K562 (cell line): ENCODE results near the gene SLC24A3. TPM values are rescaled to one million over a fixed set of nuclear protein-coding genes. Genes with fewer than 3 reads are reported as not detected.

Experiments
- ATAC-seq: fragments of 200-7000 bp; cut with Tn5 transposase; 3 replicates; pipeline ENCODE4 v1.9.1; 2020; ENCODE audit warnings: moderate library complexity
- BruUV-seq: library from RNA; stranded (reverse); fragments of 400-500 nt; replicated peaks from 2 replicates; lab custom pipeline; 2021; lab: Mats Ljungman, UMichigan
- CTCF ChIA-PET: fragments of 300-600 bp; formaldehyde crosslinking; extraction: SDS; loops from one replicate; lab custom pipeline; 2021; ENCODE audit warnings: low intra/inter-chr PET ratio; lab: Yijun Ruan, JAX
- POLR2A ChIA-PET: fragments of 300-600, 350-650 bp; sonication (Branson Sonifier 250); formaldehyde crosslinking; extraction: SDS; loops from one replicate; lab custom pipeline; 2021; ENCODE audit warnings: antibody characterized with exemption, inconsistent platforms; lab: Yijun Ruan, JAX
- DNase-seq, 4 experiments: peaks; one replicate each; pipeline versions ENCODE4 v3.0.0 to v3.0.0-alpha.2; 2011 to 2018; ENCODE audit warnings: low spot score in 3 of 4, mixed read lengths in 3 of 4; ENCODE audit errors: extremely low read depth in 1 of 4
- FAIRE-seq: peaks from 2 replicates; lab custom pipeline; 2011; peaks lifted over from hg19 to GRCh38; lab: Jason Lieb, UNC
- H2AFZ ChIP-seq: 2 replicates; pipeline ENCODE4 v1.6.0; 2011; ENCODE audit warnings: low read depth, low read length, control low read depth, inconsistent platforms
- H3K27ac ChIP-seq: fragments of 200-600 bp; 3 replicates; pipeline ENCODE4 v1.8.0; 2011; ENCODE audit warnings: low read depth, mild to moderate bottlenecking, control low read depth, inconsistent platforms, low read length, moderate library complexity, mixed read lengths; ENCODE audit errors: extremely low read depth
- H3K27me3 ChIP-seq, 2 experiments: fragments of 300-600 bp in 1 of 2; 2 replicates in 1 of 2; 3 replicates in 1 of 2; pipeline versions ENCODE4 v1.6.0 to v1.8.0; 2011; ENCODE audit warnings: inconsistent platforms in 2 of 2, low read length in 2 of 2, mild to moderate bottlenecking in 1 of 2, mixed read lengths in 1 of 2, moderate library complexity in 1 of 2; ENCODE audit not compliant: control insufficient read depth in 2 of 2, insufficient read depth in 2 of 2
- H3K36me3 ChIP-seq: fragments of 300-600 bp; 3 replicates; pipeline ENCODE4 v1.8.0; 2011; ENCODE audit warnings: mild to moderate bottlenecking, low read length, inconsistent platforms; ENCODE audit not compliant: control insufficient read depth, insufficient read depth
- H3K4me1 ChIP-seq, 2 experiments: fragments of 200-600 bp in 1 of 2; replicated peaks in 1 of 2; 2 replicates in 1 of 2; 3 replicates in 1 of 2; pipeline versions ENCODE4 v1.5.1 to v1.8.0; 2011; ENCODE audit warnings: inconsistent platforms in 2 of 2, low read length in 2 of 2, mild to moderate bottlenecking in 1 of 2, mixed read lengths in 1 of 2, moderate library complexity in 1 of 2; ENCODE audit not compliant: control insufficient read depth in 2 of 2, insufficient read depth in 2 of 2
- H3K4me2 ChIP-seq: 2 replicates; pipeline ENCODE4 v1.6.1; 2011; ENCODE audit warnings: low read length, control low read depth, inconsistent platforms, mixed read lengths; ENCODE audit not compliant: insufficient read depth
- H3K4me3 ChIP-seq: fragments of 200-600 bp; sonication (generic), shearing (Covaris generic); 2 replicates; pipeline ENCODE4 v1.5.1; 2016; ENCODE audit warnings: control low read depth, inconsistent platforms
- H3K79me2 ChIP-seq: fragments of 200-600 bp; 3 replicates; pipeline ENCODE4 v1.8.0; 2011; ENCODE audit warnings: low read length, inconsistent platforms; ENCODE audit not compliant: control insufficient read depth, insufficient read depth
- H3K9ac ChIP-seq, 2 experiments: 2 replicates each; pipeline versions ENCODE4 v1.6.0 to v1.6.1; 2011; ENCODE audit warnings: low read depth in 2 of 2, low read length in 2 of 2, control low read depth in 1 of 2, inconsistent platforms in 1 of 2, mild to moderate bottlenecking in 1 of 2, mixed read lengths in 1 of 2; ENCODE audit not compliant: insufficient read depth in 1 of 2
- H3K9me1 ChIP-seq: one replicate; pipeline ENCODE4 v1.6.0; 2011; ENCODE audit warnings: inconsistent platforms, mild to moderate bottlenecking, low read length, moderate library complexity; ENCODE audit not compliant: control insufficient read depth, insufficient read depth
- H3K9me3 ChIP-seq: replicated peaks from 2 replicates; pipeline ENCODE4 v1.5.1; 2011; ENCODE audit warnings: low read depth, low read length, inconsistent platforms; ENCODE audit not compliant: control insufficient read depth, insufficient read depth
- H4K20me1 ChIP-seq: replicated peaks from 2 replicates; pipeline ENCODE4 v1.6.1; 2011; ENCODE audit warnings: low read length, inconsistent platforms, mixed read lengths; ENCODE audit not compliant: control insufficient read depth, insufficient read depth
- ATF1 ChIP-seq, 2 experiments: fragments of 450-650 bp in 1 of 2; IDR thresholded peaks; 2 replicates each; pipeline ENCODE4 v1.6.1; 2016; ENCODE audit warnings: missing compliant biosample characterization in 1 of 2, missing genetic modification characterization in 1 of 2
- ATF7 ChIP-seq: fragments of 450-650 bp; IDR thresholded peaks from 2 replicates; pipeline ENCODE4 v1.7.1; 2014; ENCODE audit warnings: mild to moderate bottlenecking, moderate library complexity
- HMG20B ChIP-seq: fragments of 250-450 bp; sonication (Bioruptor Pico); IDR thresholded peaks from 2 replicates; pipeline ENCODE4 v1.5.0; 2021; ENCODE audit warnings: mild to moderate bottlenecking
- HNRNPK ChIP-seq: fragments of 200-400 bp; formaldehyde crosslinking; IDR thresholded peaks from one replicate; pipeline ENCODE4 v1.6.1; 2018; ENCODE audit warnings: mild to moderate bottlenecking, low read depth, low read length; ENCODE audit not compliant: poor library complexity, severe bottlenecking
- JUND ChIP-seq, 2 experiments: IDR thresholded peaks; 2 replicates in 1 of 2; 3 replicates in 1 of 2; pipeline ENCODE4 v1.6.1; 2011; ENCODE audit warnings: borderline replicate concordance in 2 of 2, low read depth in 2 of 2, low read length in 2 of 2, improper control_type of control experiment in 1 of 2, missing biosample characterization in 1 of 2, missing genetic modification characterization in 1 of 2, missing genetic modification reagents in 1 of 2
- MYC ChIP-seq, 2 experiments: fragments of 250-450 bp in 1 of 2; sonication (Bioruptor Pico) in 1 of 2; IDR thresholded peaks; 2 replicates each; pipeline versions ENCODE4 v1.5.1 to v1.6.1; 2012 to 2021; ENCODE audit warnings: low read depth in 2 of 2, borderline replicate concordance in 1 of 2, improper control_type of control experiment in 1 of 2, low read length in 1 of 2, mild to moderate bottlenecking in 1 of 2, moderate library complexity in 1 of 2
- TCF15 ChIP-seq: fragments of 250-450 bp; sonication (Bioruptor Pico); IDR thresholded peaks from 2 replicates; pipeline ENCODE4 v1.8.0; 2022; ENCODE audit warnings: moderate library complexity, mild to moderate bottlenecking, inconsistent platforms
- TCF7 ChIP-seq: sonication (generic); IDR thresholded peaks from 2 replicates; pipeline ENCODE4 v1.6.1; 2016; ENCODE audit warnings: antibody characterized with exemption, borderline replicate concordance
- TRIM24 ChIP-seq, 2 experiments: fragments of 450-650 bp; IDR thresholded peaks; 2 replicates each; pipeline ENCODE4 v1.6.1; 2016
- ZBTB43 ChIP-seq: sonication (generic); formaldehyde crosslinking; IDR thresholded peaks from 2 replicates; pipeline ENCODE4 v1.8.0; 2023; ENCODE audit warnings: mild to moderate bottlenecking, missing genetic modification reagents
- ZNF197 ChIP-seq: fragments of 200-800 bp; sonication (Bioruptor generic); IDR thresholded peaks from 2 replicates; pipeline ENCODE4 v1.6.1; 2016; ENCODE audit warnings: low read depth, missing genetic modification characterization, missing compliant biosample characterization
- ZNF347 ChIP-seq: fragments of 450-650 bp; formaldehyde crosslinking; IDR thresholded peaks from 2 replicates; pipeline ENCODE4 v1.4.0; 2020; ENCODE audit warnings: low read depth, mild to moderate bottlenecking, moderate library complexity
- ZNF695 ChIP-seq: fragments of 450-650 bp; formaldehyde crosslinking; IDR thresholded peaks from 2 replicates; pipeline ENCODE4 v1.4.0; 2020; ENCODE audit warnings: mild to moderate bottlenecking, moderate library complexity
- ZSCAN32 ChIP-seq: fragments of 450-650 bp; formaldehyde crosslinking; IDR thresholded peaks from 2 replicates; pipeline ENCODE4 v1.4.0; 2020; ENCODE audit warnings: mild to moderate bottlenecking, moderate library complexity
- WGBS: fragments of 100-300 bp; shearing (Covaris generic); methylation state at CpG from one replicate; pipeline ENCODE4 v1.1.6; 2016; ENCODE audit warnings: low coverage, mixed read lengths; ENCODE audit not compliant: insufficient coverage; ENCODE audit errors: missing lambda C conversion rate; 5-methylcytosine and 5-hydroxymethylcytosine counted together
- in situ Hi-C: fragments of 300-500 bp; cut with MboI; formaldehyde crosslinking; loops from 4 replicates; pipeline ENCODE4 v1.15.0; 2018; ENCODE audit warnings: inconsistent platforms, mixed read lengths
- intact Hi-C: fragments of 100-400 bp; cut with micrococcal nuclease; formaldehyde crosslinking; loops from 2 replicates; pipeline ENCODE4 v1.14.2; 2022
- polyA plus RNA-seq, 8 experiments: library from polyadenylated mRNA; depleted of rRNA in 4 of 8; stranded (reverse) in 5 of 8; unstranded in 3 of 8; fragments of >200 nt; fragmentation: Nextera tagmentation in 2 of 8; fragmentation: Illumina TruSeq in 1 of 8; extraction: Ambion mirVana in 2 of 8; extraction: Trizol in 1 of 8; gene quantifications; 2 replicates each; pipeline versions ENCODE4 v1.2.1 to v1.2.3, GENCODE V29; 2011 to 2014; ENCODE audit warnings: inconsistent platforms in 1 of 8, missing spikeins in 1 of 8
- total RNA-seq, 7 experiments: library from RNA; depleted of rRNA in 6 of 7; stranded (reverse); fragments of >200 nt in 6 of 7; fragmentation: Illumina TruSeq in 2 of 7; extraction: Trizol in 2 of 7; gene quantifications; 2 replicates each; pipeline versions ENCODE4 v1.2.1 to v1.2.3, GENCODE V29; 2011 to 2021; ENCODE audit warnings: low replicate concordance in 1 of 7
- TF ChIP-seq, protein P1 (sequence below): fragments of 450-650 bp; formaldehyde crosslinking; IDR thresholded peaks from 2 replicates; pipeline ENCODE4 v1.4.0; 2020; ENCODE audit warnings: mild to moderate bottlenecking, moderate library complexity
- TF ChIP-seq, protein P2 (sequence below): fragments of 250-450 bp; sonication (Bioruptor Pico); IDR thresholded peaks from 2 replicates; pipeline ENCODE4 v1.5.0; 2021

SLC24A3 gene
- total and polyA plus RNA-seq, 9 of the 15 experiments (the other 6 are each of a cell fraction or from before 2014, with no cell fraction given) = not detected

- intact Hi-C loops (no loop called here), in situ Hi-C loops (no loop called here)
- POLR2A ChIA-PET = no interaction called here
- Histone ChIP-seq H3K27ac (no peak overlapping the region), H3K27me3 (no peaks in the 10 kb centered on the region), H2AFZ (no peak overlapping the region), H3K79me2 (no peaks in the 10 kb centered on the region), H3K9me3 (no peaks in the 10 kb centered on the region), H4K20me1 (no peaks in the 10 kb centered on the region), H3K4me1 (no peaks in the 10 kb centered on the region), H3K9ac (no peak overlapping the region), H3K4me3 (no peak overlapping the region), H3K9me1 (no peaks in the 10 kb centered on the region), H3K36me3 (no peaks in the 10 kb centered on the region), H3K4me2 (no peak overlapping the region)
- DNase-seq (no peak), FAIRE-seq (no peak), ATAC-seq (no peak)
- CTCF ChIA-PET = no interaction called here
- BruUV-seq = no TSS peak
- TF ChIP-seq, protein P1, sequence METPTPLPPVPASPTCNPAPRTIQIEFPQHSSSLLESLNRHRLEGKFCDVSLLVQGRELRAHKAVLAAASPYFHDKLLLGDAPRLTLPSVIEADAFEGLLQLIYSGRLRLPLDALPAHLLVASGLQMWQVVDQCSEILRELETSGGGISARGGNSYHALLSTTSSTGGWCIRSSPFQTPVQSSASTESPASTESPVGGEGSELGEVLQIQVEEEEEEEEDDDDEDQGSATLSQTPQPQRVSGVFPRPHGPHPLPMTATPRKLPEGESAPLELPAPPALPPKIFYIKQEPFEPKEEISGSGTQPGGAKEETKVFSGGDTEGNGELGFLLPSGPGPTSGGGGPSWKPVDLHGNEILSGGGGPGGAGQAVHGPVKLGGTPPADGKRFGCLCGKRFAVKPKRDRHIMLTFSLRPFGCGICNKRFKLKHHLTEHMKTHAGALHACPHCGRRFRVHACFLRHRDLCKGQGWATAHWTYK (CRISPR knock-in tag) = no peak
- TF ChIP-seq TCF7 (no peak), ZSCAN32 (CRISPR knock-in tag) (no peak), MYC (IDR thresholded peaks at IDR 0.05; ENCODE audit: low read depth, low read length) (no peak), MYC (CRISPR knock-in tag; IDR thresholded peaks at IDR 0.05; ENCODE audit: borderline replicate concordance, low read depth) (no peak), ZNF695 (CRISPR knock-in tag) (no peak), TRIM24 (IDR thresholded peaks at IDR 0.05) (no peak), HMG20B (CRISPR knock-in tag) (no peak), JUND (IDR thresholded peaks at IDR 0.05; ENCODE audit: borderline replicate concordance, low read depth, low read length) (no peak), JUND (tag; IDR thresholded peaks at IDR 0.05; ENCODE audit: borderline replicate concordance, low read depth, low read length) (no peak), HNRNPK (no peak), ZBTB43 (no peak), ZNF347 (CRISPR knock-in tag) (no peak), ATF7 (no peak), ZNF197 (CRISPR knock-in tag) (no peak), ATF1 (CRISPR knock-in tag; IDR thresholded peaks at IDR 0.05) (no peak), ATF1 (tag; IDR thresholded peaks at IDR 0.05) (no peak), TCF15 (no peak)
- TF ChIP-seq, protein P2, sequence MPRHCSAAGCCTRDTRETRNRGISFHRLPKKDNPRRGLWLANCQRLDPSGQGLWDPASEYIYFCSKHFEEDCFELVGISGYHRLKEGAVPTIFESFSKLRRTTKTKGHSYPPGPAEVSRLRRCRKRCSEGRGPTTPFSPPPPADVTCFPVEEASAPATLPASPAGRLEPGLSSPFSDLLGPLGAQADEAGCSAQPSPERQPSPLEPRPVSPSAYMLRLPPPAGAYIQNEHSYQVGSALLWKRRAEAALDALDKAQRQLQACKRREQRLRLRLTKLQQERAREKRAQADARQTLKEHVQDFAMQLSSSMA (CRISPR knock-in tag) = no peak
- 0% methylated on average over 3 of the region's 3 CpGs for WGBS
Observed at GRCh38 chr20:19397226-19397625, 184.8 kb downstream of the SLC24A3 start.
